AG09309 (cell line): ENCODE data around the gene GRK5.
A peak's percentile ranks its signal among the peaks of the same experiment; 100 is the strongest.

Experiments used
- DNase-seq: peaks from one replicate; pipeline ENCODE4 v3.0.0-alpha.2; 2010; ENCODE audit warnings: low read depth
- H3K4me3 ChIP-seq: 2 replicates; pipeline ENCODE4 v1.5.1; 2011; ENCODE audit warnings: mild to moderate bottlenecking, low read depth, low read length, moderate library complexity; ENCODE audit not compliant: control insufficient read depth
- CTCF ChIP-seq: IDR thresholded peaks from 2 replicates; pipeline ENCODE4 v1.5.1; 2011; ENCODE audit warnings: mild to moderate bottlenecking, low read depth, low read length, inconsistent platforms; ENCODE audit not compliant: insufficient read depth, control insufficient read depth; ENCODE audit errors: missing control alignments

The GRK5 gene

GRCh38 chr10:119207366-119207666, at the start of gene GRK5:
Gene GRK5 (plus strand): TSS chr10:119207571. CDS start chr10:119207918, 347 bp downstream.
- TF ChIP-seq CTCF, result no peak
- peak; percentile 85 for DNase-seq
- peak within 1 kb of the TSS; percentile 65 for H3K4me3 ChIP-seq

DNA sequence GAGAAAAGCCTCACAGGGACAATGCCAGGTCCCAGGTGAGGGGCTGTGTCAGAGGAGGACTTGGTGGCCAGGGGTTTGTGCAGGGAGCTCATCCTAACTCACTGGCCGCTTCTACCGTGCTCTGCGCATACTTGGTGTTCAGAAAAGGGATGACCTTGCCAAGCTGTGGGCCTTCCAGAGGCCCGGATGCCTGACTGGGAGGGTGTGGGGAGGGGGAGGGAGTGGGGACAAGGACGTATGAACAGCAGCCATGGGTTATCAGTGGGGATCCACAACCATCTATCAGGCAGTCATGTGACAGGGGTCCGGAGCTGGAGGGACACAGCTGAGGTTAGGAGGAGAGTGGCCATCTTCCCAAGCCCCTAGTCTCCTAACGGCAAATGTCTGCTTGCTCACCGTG, 48.0 kb upstream of the GRK5 start:
- no peak for DNase-seq
- no peak for TF ChIP-seq CTCF

DNA sequence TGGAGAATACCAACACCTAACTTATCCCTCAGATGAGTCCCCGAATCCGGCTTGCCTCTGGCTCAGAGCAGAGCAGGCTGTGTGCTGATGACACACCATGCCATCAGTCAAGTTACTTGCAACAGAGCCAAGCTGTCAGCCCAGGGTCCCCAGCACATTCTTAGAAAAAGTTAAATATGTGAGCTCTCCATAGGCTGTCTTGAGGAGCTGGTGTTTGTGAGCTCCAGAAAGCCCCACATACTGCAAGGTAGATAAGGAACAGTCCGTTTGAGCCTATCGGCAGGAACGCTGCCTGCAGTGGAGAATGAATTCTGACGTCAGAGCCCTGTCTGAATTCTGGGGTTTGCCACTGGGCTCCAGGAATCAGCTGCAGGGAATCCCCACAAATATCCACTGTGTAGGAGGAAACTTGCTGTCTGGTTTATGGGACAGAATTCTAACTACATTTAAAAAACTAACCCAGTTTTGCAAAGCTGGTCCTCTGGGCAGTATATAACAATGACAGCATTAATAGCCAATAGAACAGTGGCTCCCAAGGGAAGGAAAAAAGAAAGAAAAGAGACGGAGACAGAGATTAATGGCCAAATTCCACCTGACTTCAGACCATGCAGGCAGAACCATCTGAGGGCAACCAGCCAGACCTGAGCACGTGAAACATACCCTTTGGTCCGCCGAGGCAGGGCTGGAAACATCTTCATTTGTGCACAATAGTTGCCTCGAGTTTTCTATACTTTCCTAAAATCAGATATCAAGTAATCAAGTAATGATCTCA, 45.5 kb upstream of the GRK5 start:
- H3K4me3 ChIP-seq, result no peak overlapping the region
- DNase-seq, result no peak
- no peak for TF ChIP-seq CTCF

More for the DNA sequence above, 48.0 kb upstream of the GRK5 start:
- H3K4me3 ChIP-seq, result no peak overlapping the region

DNA sequence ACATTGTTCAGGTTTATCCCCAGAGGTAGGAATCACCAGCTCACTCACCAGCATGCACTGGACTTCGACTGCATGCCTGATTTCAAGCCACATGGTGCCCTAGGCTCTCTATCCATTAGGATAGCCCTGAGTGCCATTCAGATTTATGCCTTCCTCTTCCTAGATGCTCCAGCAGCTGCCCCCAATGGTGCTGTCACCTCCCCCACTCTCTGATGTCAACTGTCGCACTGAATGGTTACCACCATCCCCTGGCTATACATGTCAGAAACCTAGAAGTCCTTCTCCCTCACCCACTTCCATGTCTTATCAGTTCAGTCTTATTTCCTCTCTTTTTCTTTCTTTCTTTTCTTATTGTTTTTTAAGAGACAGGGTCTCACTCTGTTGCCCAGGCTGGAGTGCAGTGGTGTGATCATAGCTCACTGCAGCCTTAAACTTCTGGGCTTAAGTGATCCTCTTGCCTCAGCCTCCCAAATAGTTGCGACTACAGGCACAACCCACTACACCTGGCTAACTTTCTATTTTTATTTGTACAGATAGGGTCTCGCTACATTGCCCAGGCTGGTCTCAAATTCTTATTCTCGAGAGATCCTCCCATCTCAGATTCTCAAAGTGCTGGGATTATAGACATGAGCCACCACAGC, 44.8 kb upstream of the GRK5 start:
- DNase-seq, result no peak
- H3K4me3 ChIP-seq, result no peak overlapping the region
- no peak for TF ChIP-seq CTCF

GRCh38 chr10:119165171-119166117, 41.9 kb upstream of the GRK5 start, which contains the start of gene SFXN4:
Gene SFXN4 (minus strand): TSS chr10:119165714. CDS start chr10:119165647, 67 bp downstream.
- DNase-seq, result no peak
- no peak for TF ChIP-seq CTCF
- H3K4me3 ChIP-seq, result peak within 1 kb of the TSS; percentile 82

GRCh38 chr10:119166118-119166500, 41.3 kb upstream of the GRK5 start:
- H3K4me3 ChIP-seq, result peak overlapping the region; percentile 82
- DNase-seq, result no peak
- TF ChIP-seq CTCF, result no peak
